HG03520 (cell line): ENCODE data around the gene DFFB.
"Not testable (repeated sequence)": the region's sequence is repeated elsewhere in the genome, so short reads cannot be mapped to it uniquely, and the experiment has no call there.

ENCODE experiments used
- ATAC-seq: cut with Tn5 transposase; IDR thresholded peaks from one replicate; pipeline ENCODE4 v1.9.1; 2021; ENCODE audit warnings: mild to moderate bottlenecking, moderate library complexity; ENCODE audit not compliant: unreplicated experiment

Gene DFFB, protein sequence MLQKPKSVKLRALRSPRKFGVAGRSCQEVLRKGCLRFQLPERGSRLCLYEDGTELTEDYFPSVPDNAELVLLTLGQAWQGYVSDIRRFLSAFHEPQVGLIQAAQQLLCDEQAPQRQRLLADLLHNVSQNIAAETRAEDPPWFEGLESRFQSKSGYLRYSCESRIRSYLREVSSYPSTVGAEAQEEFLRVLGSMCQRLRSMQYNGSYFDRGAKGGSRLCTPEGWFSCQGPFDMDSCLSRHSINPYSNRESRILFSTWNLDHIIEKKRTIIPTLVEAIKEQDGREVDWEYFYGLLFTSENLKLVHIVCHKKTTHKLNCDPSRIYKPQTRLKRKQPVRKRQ

DNA sequence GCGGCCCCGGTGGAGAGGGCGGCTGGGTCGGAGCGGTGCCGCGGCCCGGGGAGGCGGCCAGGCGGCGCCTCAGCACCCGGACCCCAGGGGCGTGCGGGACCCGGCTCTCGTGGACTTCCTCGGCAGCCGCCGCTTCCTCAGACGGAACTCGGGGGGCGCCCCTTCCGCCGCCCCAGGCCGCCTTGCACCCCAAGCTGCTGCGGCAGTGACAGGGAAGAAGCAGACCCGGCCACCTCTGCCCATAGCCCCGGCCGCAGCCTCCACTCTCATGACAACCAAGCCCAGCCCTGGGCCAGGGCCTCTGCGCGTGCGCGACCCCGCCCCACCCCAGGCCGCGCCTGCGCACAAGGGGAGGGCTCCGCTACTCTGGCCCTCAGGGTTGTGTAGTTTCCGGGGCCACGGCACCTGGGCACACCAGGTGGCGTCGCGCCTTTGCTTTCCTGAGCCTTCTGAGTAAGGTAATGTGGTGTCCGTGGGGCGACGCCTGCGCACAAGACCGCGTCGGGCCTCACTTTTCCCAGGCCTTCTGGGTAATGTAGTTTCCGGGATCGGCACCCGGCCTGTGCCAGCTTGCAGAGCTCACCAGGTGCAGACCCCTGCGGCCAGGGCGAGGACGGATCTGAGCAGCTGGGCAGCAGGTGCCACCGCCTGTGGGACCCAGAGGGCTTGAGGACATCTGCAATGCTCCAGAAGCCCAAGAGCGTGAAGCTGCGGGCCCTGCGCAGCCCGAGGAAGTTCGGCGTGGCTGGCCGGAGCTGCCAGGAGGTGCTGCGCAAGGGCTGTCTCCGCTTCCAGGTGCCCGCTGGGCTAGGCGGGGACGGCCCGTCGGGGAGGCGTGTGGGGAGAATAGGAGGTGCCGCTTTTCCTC lies at the start of gene DFFB, which contains the start of gene CEP104:
TSS of gene DFFB (plus strand) at position 554 of the 868 bp plus-strand sequence. CDS start at position 682, 128 bp downstream.
TSS of gene CEP104 (minus strand) at position 289 of the 868 bp plus-strand sequence. CDS start 4,804 bp downstream, outside the sequence.
- peak; percentile 96 for ATAC-seq

- ATAC-seq: no peak
Measured at GRCh38 chr1:3807769-3808168, 49.5 kb upstream of the DFFB start.

GRCh38 chr1:3809680-3810079 lies 47.6 kb upstream of the DFFB start:
- no peak for ATAC-seq

DNA sequence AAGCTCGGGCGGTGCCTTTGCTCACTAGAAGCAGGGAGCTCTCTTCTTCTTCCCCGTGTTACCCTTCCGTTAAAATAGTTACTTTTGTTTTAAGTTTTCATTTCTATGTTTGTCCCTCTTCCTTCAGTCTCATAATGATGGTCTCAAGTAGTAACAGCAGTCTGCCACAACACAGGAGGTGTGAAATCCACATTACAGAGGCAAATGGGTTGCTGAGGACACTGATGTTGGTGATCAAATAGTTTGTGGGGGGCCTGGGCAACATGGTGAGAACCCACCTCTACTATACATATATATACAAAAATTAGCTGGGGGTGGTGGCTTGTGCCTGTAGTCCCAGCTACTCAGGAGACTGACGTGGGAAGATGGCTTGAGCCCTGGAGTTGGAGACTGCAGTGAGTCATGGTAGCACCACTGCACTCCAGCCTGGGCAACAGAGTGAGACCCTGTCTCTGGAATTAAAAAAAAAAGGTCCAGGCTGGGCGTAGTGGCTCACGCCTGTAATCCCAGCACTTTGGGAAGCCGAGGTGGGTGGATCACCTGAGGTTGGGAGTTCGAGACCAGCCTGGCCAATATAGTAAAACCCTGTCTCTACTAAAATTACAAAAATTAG lies 47.0 kb upstream of the DFFB start:
- not testable (repeated sequence) for ATAC-seq

GRCh38 chr1:3811595-3811911 lies 45.7 kb upstream of the DFFB start:
- ATAC-seq: no peak

- no peak for ATAC-seq
Measured at GRCh38 chr1:3814065-3814464, 43.2 kb upstream of the DFFB start.

GRCh38 chr1:3814771-3815561 lies 42.3 kb upstream of the DFFB start:
- no peak for ATAC-seq

- no peak for ATAC-seq
Measured at GRCh38 chr1:3816331-3817137, 40.7 kb upstream of the DFFB start.

DNA sequence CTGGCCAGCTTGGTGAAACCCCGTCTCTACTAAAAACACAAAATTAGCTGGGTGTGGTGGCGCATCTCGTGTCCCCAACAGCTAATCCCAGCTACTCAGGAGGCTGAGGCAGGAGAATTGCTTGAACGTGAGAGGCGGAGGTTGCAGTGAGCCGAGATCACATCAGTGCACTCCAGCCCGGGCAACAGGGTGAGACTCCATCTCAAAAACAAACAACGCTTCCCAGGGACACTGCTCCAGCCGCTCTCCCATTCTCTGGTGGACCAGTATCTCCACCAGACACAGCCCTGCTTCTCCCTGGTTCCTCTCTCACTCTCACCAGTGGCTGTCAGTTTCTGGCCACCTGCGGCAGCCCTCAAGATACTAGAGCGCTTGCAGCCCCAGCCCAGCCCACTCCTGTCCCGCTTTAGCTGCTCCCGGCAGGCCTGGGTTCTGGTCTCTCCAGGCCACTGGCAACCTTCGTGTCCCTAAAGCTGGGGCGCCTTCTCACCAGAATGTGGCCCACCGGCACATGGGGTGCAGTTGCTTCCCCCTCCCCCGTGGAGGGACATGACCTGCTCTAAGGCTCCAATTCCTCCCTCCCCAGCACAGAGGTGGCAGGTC lies 40.0 kb upstream of the DFFB start:
- ATAC-seq: no peak

- ATAC-seq: no peak
Measured at GRCh38 chr1:3817821-3818597, 39.3 kb upstream of the DFFB start.

DNA sequence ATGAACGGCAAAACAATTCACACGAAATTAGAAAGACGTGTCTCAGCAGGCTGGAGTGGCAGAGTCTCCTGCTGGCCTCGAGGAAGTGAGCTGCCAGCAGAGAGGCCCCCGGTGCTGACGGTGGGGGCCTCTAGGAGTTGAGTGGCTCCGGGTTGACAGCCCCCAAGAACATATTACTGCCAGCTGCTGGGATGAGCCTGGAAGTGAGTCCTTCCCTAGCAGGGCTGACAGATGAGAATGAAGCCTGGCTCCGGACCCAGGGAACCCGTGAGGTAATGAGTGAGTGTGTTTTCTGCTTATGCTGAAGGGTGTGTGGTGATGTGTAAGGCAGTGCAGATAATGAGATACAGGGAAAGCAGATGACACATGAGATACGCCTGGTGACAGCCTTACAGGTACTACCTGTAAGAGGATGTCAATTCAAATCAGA lies 37.5 kb upstream of the DFFB start:
- ATAC-seq: no peak

GRCh38 chr1:3820316-3820715 lies 37.0 kb upstream of the DFFB start:
- no peak for ATAC-seq

DNA sequence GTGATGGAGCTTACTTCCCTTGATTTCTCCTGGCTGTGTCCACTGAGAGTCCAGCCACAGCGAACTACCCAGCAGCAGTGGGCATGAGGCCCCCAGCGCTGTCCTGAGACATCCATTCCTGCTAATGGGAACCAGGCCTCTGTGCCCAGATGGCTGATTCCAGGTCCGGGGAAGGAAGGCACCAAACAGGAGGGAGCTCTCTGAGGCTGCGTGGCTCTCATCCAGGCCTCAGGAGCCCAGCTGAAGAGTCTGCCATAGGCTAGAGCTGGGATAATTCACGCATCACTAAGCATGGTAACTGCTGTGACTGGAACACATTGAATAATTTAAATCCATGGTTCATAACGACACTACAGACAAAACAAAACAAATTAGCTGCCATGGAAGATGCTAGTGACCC lies 36.3 kb upstream of the DFFB start:
- ATAC-seq: no peak

DNA sequence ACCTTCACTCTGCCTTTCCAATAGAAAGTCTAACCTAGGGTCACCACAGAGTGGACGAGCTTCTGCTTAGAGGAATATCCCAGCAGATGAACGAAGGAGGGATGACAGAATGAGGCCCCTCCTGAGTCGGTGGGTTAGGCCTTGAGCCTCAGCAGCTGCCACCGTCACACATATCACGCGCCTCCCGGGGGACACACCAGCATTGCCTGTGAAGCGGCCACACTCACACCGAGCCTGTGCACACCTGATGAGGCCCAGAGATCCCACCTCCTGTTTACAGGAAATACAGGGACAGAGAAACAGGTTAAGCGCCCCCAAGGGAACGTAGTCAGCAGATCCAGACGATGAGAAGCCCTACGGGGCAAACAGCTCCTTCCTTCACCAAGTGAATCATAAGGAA lies 35.8 kb upstream of the DFFB start:
- ATAC-seq: no peak

GRCh38 chr1:3821908-3822307 lies 35.4 kb upstream of the DFFB start:
- no peak for ATAC-seq

DNA sequence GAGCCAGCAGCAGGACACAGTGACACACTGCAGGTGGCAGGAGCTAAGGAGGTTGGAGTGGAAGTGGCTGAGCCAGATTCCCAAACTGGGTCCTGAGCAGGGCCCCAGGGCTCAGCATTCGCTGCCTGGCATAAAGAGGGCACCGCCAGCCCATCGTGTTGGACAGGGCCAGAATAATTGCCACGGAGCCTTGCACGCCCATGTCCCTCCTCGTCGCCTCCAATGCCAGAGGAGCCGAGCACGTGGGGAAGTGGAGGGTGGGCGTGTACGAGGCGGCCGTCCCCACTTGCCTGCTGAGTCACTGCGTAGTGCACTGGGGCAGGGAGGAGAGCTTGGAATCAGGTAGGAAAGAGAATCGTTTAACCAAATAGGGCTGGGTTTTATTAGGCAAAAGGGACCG lies 34.9 kb upstream of the DFFB start:
- ATAC-seq: no peak

DNA sequence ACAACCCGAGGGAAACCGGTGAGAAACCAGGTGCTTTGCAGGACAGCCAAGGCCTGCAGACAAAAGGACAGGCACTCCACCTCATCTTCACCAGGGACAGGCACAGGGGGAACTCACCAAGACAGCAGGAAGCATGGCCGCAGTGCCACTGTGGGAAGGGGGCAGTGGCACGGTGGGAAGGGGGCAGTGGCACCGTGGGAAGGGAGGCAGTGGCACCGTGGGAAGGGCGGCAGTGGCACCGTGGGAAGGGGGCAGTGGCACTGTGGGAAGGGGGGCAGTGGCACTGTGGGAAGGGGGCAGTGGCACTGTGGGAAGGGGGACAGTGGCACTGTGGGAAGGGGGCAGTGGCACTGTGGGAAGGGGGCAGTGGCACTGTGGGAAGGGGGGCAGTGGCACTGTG lies 32.6 kb upstream of the DFFB start:
- ATAC-seq: no peak

DNA sequence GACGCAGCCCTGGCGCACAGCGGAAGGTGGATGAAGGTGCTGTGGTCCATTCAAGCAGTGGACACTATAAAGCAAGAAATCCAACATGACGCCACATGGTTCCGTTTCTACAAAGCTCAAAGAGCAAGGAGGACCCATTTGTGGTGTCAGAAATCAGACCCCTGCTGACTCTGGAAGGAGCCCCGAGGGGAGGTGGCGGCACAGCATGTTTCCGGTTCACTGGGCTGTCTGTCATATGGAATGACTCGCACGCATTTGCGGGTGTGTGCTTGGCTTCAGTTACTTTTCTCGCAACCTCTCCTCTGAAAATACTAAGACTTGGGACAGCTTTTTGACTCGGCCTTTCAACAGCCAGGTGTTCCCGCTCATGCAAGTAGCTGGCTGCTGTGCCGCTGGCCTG lies 31.9 kb upstream of the DFFB start:
- ATAC-seq: no peak

GRCh38 chr1:3827813-3828307 lies 29.4 kb upstream of the DFFB start:
- no peak for ATAC-seq
